Spleen (tissue), 11 donors: ENCODE results near the gene RNF207. TPM values are rescaled to one million over a fixed set of nuclear protein-coding genes. Genes with fewer than 3 reads are reported as not detected.

Experiments used
- DNase-seq: peaks from one replicate; pipeline ENCODE4 v3.0.0-alpha.2; 2020
- H3K27ac ChIP-seq, 8 donors: fragments of 200-600 bp; sonication (generic) in 7 of 8; 1 replicate in 4 of 8; 2 replicates in 4 of 8; pipeline versions ENCODE4 v1.5.0 to v1.8.0; 2016 to 2021; ENCODE audit warnings: inconsistent platforms in 4 of 8, mild to moderate bottlenecking in 4 of 8, moderate library complexity in 1 of 8
- H3K27me3 ChIP-seq, 7 donors: fragments of 200-600 bp; sonication (generic) in 6 of 7; replicated peaks in 1 of 7; 1 replicate in 4 of 7; 2 replicates in 3 of 7; pipeline versions ENCODE4 v1.5.0 to v1.8.0; 2016 to 2021; ENCODE audit warnings: inconsistent platforms in 3 of 7, mild to moderate bottlenecking in 1 of 7
- H3K36me3 ChIP-seq, 6 donors: fragments of 200-600 bp; sonication (generic) in 5 of 6; 1 replicate in 4 of 6; 2 replicates in 2 of 6; pipeline versions ENCODE4 v1.5.0 to v1.8.0; 2016 to 2021; ENCODE audit warnings: inconsistent platforms in 2 of 6
- H3K4me1 ChIP-seq, 6 donors: fragments of 200-600 bp; sonication (generic) in 5 of 6; 1 replicate in 3 of 6; 2 replicates in 3 of 6; pipeline versions ENCODE4 v1.5.0 to v1.8.0; 2016 to 2021; ENCODE audit warnings: inconsistent platforms in 3 of 6
- H3K4me3 ChIP-seq, 8 donors: fragments of 200-600 bp; sonication (generic) in 7 of 8; 1 replicate in 4 of 8; 2 replicates in 4 of 8; pipeline versions ENCODE4 v1.5.0 to v1.8.0; 2016 to 2021; ENCODE audit warnings: inconsistent platforms in 4 of 8, mild to moderate bottlenecking in 4 of 8, moderate library complexity in 2 of 8
- H3K9me3 ChIP-seq, 8 donors: fragments of 200-600 bp; sonication (generic) in 7 of 8; 1 replicate in 4 of 8; 2 replicates in 4 of 8; pipeline versions ENCODE4 v1.5.0 to v1.8.0; 2016 to 2021; ENCODE audit warnings: inconsistent platforms in 4 of 8
- POLR2A ChIP-seq, 3 donors: fragments of 450-650 bp; IDR thresholded peaks; one replicate each; pipeline ENCODE4 v1.5.1; 2017; ENCODE audit warnings: antibody characterized with exemption in 3 of 3, mild to moderate bottlenecking in 1 of 3
- POLR2AphosphoS5 ChIP-seq, 3 donors: sonication (generic); formaldehyde crosslinking; IDR thresholded peaks; one replicate each; pipeline ENCODE4 v1.5.1; 2017; ENCODE audit warnings: antibody characterized with exemption in 3 of 3
- WGBS, 5 donors: extraction: QIAGEN DNeasy Blood & Tissue Kit in 3 of 5; methylation state at CpG; one replicate each; pipeline versions ENCODE4 v1.1.5 to v1.1.7; 2013 to 2018; 5-methylcytosine and 5-hydroxymethylcytosine counted together
- intact Hi-C: fragments of 100-400 bp; cut with DNase I; formaldehyde crosslinking; loops from one replicate; pipeline ENCODE4 v1.15.0; 2023; ENCODE audit warnings: low total_unique reads
- polyA plus RNA-seq, 3 donors: library from polyadenylated mRNA; stranded (reverse); fragments of 200-250 nt; gene quantifications; one replicate each; pipeline ENCODE4 v1.2.1, GENCODE V29; 2013
- total RNA-seq, 7 donors: library from RNA; depleted of rRNA in 3 of 7; stranded (reverse); fragments of >200 nt in 3 of 7; fragmentation: NEBNext Ultra II Directional in 4 of 7; extraction: Animal tissue kit (Norgen Biotek cat#: 25700) in 4 of 7; gene quantifications; one replicate each; pipeline versions ENCODE4 v1.1.0 to v1.2.1, GENCODE V29; 2016 to 2021
- TF ChIP-seq, protein P1 (sequence below), 11 experiments: fragments of 200-600 bp in 7 of 11; fragments of 450-650 bp in 4 of 11; sonication (generic) in 4 of 11; IDR thresholded peaks in 8 of 11; conservative IDR thresholded peaks in 3 of 11; 1 replicate in 7 of 11; 2 replicates in 4 of 11; pipeline versions ENCODE4 v1.4.0 to v1.8.0; 2016 to 2021; ENCODE audit warnings: antibody characterized with exemption in 11 of 11, inconsistent platforms in 4 of 11, mild to moderate bottlenecking in 1 of 11
- donor health status: healthy with polysubstance abuse.
- donor health status: DM: no; HTN: no; CAD: no; lungs with moderate emphysema.
- donor health status: DM: no; HTN: no; CAD: no.
- donor health status: Bipolar disorder and iron deficiency.
- donor health status: healthy.
- donor health status: DM: no; HTN: no; CAD: no.
- donor health status: DM: yes; HTN: yes; CAD: no.

RNF207 gene
- total and polyA plus RNA-seq, 10 donors, result 2.8 to 12.5 (median 6.3) TPM

DNA sequence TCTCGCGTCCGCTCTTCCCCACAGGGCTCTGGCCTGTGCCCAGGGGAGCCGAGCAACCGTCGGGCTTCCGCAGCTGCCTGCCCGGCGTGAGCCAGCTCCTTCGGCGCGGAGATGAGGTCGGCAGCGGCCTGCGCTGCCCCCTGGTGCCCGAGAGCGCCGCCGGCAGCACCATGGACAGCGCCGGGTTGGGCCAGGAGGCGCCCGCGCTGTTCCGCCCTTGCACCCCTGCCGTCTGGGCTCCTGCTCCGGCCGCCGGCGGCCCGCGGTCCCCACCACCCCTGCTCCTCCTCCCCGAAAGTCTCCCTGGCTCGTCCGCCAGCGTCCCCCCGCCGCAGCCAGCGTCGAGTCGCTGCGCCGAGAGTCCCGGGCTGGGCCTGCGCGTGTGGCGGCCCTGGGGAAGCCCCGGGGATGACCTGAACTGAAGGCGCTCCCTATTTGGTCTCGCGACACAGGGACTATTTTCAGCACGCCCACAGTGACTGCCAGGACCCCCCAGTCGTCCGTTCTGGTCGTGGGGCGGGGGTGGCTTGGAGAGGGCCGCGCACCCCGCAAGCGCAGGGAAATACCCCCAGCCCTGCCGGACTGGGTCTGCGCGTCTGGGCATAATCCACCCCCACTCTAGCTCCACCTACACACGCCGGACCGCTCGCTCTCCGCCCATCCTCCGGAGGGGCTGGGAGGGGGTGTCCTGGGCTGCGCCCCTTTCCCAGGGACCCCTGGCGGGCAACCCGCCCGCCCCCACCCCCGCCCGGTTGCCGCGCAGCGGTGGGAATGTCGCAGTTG is 39.4 kb downstream of the RNF207 start:
- TF ChIP-seq, protein P1, sequence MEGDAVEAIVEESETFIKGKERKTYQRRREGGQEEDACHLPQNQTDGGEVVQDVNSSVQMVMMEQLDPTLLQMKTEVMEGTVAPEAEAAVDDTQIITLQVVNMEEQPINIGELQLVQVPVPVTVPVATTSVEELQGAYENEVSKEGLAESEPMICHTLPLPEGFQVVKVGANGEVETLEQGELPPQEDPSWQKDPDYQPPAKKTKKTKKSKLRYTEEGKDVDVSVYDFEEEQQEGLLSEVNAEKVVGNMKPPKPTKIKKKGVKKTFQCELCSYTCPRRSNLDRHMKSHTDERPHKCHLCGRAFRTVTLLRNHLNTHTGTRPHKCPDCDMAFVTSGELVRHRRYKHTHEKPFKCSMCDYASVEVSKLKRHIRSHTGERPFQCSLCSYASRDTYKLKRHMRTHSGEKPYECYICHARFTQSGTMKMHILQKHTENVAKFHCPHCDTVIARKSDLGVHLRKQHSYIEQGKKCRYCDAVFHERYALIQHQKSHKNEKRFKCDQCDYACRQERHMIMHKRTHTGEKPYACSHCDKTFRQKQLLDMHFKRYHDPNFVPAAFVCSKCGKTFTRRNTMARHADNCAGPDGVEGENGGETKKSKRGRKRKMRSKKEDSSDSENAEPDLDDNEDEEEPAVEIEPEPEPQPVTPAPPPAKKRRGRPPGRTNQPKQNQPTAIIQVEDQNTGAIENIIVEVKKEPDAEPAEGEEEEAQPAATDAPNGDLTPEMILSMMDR (IDR thresholded peaks at IDR 0.05 in 8 of 11, conservative IDR thresholded peaks at IDR 0.05 in 3 of 11), result peak; percentile 56 to 86 (median 75)
- TF ChIP-seq POLR2A (IDR thresholded peaks at IDR 0.05) (no peak), POLR2AphosphoS5 (IDR thresholded peaks at IDR 0.05) (peak; percentile 37 to 73 (median 44))
- H3K27ac ChIP-seq, result no peak overlapping the region
- peaks cover 13 to 100% (median 87%) of the 10 kb centered on the region in 7 donors for H3K27me3 ChIP-seq
- H3K36me3 ChIP-seq, result no peaks in the 10 kb centered on the region
- peak overlapping the region in 4 of 8 donors; percentile 5 to 52 (median 16) for H3K4me3 ChIP-seq
- intact Hi-C loops, result loop anchor here (5.0 kb wide), 2 partner anchors 97 to 162 kb away; no protein-coding TSS in a partner anchor
- peak; percentile 92 for DNase-seq
- peaks cover 29 to 73% (median 56%) of the 10 kb centered on the region in 6 donors for H3K4me1 ChIP-seq
- H3K9me3 ChIP-seq, result no peaks in the 10 kb centered on the region
- 2 to 4% (median 2%) methylated on average over 27 to 79 of the region's 79 CpGs for WGBS, 5 donors

DNA sequence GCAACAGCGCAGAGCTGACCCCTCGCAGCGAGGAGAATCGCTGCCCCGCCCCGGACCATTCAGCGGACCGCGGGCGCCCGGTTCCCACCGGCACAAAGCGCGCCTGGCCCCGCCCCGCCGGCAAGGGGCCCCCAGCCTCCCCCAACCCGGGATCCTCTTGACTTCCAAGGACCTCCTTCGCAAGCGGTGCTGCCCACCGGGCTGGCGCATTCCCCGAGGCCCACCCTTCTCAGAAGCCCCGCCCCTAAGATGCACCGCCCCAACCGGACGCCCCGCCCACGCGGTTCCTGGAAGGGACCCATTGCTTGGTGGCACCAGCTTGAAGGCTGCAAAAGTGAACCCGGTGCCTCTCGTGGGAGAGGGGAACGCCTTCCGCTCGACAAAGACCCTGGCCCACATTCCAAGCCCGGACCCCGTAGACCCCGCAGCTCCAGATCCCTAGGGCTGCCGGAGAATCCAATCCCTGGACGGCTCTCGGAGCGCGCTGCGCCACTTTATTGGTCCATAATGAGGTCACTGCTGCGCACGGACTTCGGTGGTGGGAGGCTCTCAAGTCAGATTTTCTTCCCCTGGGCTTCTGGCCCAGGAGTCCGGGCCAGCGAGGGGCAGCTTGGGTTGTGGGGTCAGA is 40.1 kb downstream of the RNF207 start:
- Histone ChIP-seq H3K4me3 (peak overlapping the region in 4 of 8 donors; percentile 5 to 52 (median 16)), H3K36me3 (no peaks in the 10 kb centered on the region), H3K9me3 (no peaks in the 10 kb centered on the region), H3K27ac (no peak overlapping the region), H3K27me3 (peaks cover 13 to 100% (median 86%) of the 10 kb centered on the region in 7 donors), H3K4me1 (peaks cover 29 to 80% (median 59%) of the 10 kb centered on the region in 6 donors)
- intact Hi-C loops, result loop anchor here (5.0 kb wide), 2 partner anchors 96 to 161 kb away; no protein-coding TSS in a partner anchor
- no peak for DNase-seq
- TF ChIP-seq, protein P1 (IDR thresholded peaks at IDR 0.05 in 8 of 11, conservative IDR thresholded peaks at IDR 0.05 in 3 of 11), result no peak
- TF ChIP-seq POLR2A (IDR thresholded peaks at IDR 0.05) (no peak), POLR2AphosphoS5 (IDR thresholded peaks at IDR 0.05) (no peak)
- WGBS, 5 donors, result 5 to 15% (median 6%) methylated on average over 10 to 49 of the region's 49 CpGs

DNA sequence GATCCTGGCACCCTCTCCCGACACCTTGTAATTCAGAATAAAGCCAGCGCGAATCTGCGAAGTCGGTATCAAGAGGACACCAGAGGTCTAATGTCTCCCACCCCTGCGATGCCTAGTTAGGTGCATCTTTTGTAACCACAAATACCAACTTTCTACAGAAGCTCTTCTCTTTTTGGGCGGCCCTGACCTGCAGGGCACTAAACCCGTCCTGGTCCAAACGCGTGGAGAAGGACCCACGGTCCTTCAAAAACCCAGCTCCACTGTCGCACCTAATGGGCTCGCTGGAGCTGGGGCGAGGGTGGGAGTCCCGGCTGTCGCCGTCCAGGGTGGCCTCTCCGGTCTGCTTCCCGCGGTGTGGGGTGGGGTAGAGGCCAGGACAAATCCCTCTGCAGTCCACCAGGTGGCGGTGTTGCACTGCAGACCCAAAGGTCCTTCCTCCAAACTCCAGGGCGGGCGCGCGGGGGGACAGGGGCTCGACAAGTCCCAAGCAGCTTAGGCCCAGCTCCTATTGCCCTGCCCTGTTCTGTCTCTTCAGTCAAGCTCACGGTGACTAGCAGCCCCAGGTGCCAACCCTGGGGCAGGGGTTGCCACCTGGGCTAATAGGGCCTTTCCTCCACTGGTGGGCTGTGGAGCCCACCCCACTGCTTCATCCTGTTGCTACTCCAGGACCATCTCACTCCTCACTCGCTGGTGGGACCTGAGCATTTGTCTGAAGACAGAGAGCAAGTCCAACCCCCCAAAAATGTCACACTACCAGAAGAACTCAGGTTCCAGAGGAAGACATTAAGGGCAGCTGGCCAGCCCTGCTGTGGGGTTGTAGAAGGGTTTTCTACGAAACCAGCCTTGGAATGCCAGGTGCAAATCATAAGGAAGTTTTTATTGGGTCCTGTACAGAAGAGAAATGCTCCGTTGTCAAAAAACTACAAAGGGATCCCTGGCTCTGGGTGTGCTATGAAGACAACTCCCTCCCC is 40.9 kb downstream of the RNF207 start:
- H3K27me3 ChIP-seq, result peaks cover 12 to 100% (median 80%) of the 10 kb centered on the region in 7 donors
- intact Hi-C loops, result loop anchor here (5.0 kb wide), 2 partner anchors 96 to 161 kb away; no protein-coding TSS in a partner anchor

More for the DNA sequence above, 40.9 kb downstream of the RNF207 start:
- TF ChIP-seq, protein P1 (IDR thresholded peaks at IDR 0.05 in 8 of 11, conservative IDR thresholded peaks at IDR 0.05 in 3 of 11), result peak; percentile 85 to 98 (median 95)
- TF ChIP-seq POLR2A (IDR thresholded peaks at IDR 0.05) (no peak), POLR2AphosphoS5 (IDR thresholded peaks at IDR 0.05) (peak; percentile 64 to 73 (median 67))
- no peaks in the 10 kb centered on the region for H3K36me3 ChIP-seq
- H3K4me3 ChIP-seq, result peak overlapping the region in 1 of 8 donors; percentile 52
- H3K27ac ChIP-seq, result no peak overlapping the region
- peaks cover 27 to 79% (median 56%) of the 10 kb centered on the region in 6 donors for H3K4me1 ChIP-seq
- peak; percentile 94 for DNase-seq
- H3K9me3 ChIP-seq, result no peaks in the 10 kb centered on the region
- 5 to 11% (median 7%) methylated on average over 17 to 30 of the region's 30 CpGs for WGBS, 5 donors
